Suprapubic skin (tissue), 4 donors: Measurements from ENCODE around the gene SMIM41.

ENCODE experiments used
- EP300 ChIP-seq: sonication (generic); formaldehyde crosslinking; IDR thresholded peaks from one replicate; pipeline ENCODE4 v1.6.1; 2017; ENCODE audit warnings: antibody characterized with exemption
- POLR2A ChIP-seq, 2 donors: fragments of 450-650 bp; IDR thresholded peaks; one replicate each; pipeline ENCODE4 v1.6.1; 2017; ENCODE audit warnings: antibody characterized with exemption in 2 of 2, mild to moderate bottlenecking in 2 of 2, moderate library complexity in 2 of 2
- POLR2AphosphoS5 ChIP-seq, 3 donors: sonication (generic); formaldehyde crosslinking; IDR thresholded peaks; one replicate each; pipeline ENCODE4 v1.6.1; 2017; ENCODE audit warnings: antibody characterized with exemption in 3 of 3

DNA sequence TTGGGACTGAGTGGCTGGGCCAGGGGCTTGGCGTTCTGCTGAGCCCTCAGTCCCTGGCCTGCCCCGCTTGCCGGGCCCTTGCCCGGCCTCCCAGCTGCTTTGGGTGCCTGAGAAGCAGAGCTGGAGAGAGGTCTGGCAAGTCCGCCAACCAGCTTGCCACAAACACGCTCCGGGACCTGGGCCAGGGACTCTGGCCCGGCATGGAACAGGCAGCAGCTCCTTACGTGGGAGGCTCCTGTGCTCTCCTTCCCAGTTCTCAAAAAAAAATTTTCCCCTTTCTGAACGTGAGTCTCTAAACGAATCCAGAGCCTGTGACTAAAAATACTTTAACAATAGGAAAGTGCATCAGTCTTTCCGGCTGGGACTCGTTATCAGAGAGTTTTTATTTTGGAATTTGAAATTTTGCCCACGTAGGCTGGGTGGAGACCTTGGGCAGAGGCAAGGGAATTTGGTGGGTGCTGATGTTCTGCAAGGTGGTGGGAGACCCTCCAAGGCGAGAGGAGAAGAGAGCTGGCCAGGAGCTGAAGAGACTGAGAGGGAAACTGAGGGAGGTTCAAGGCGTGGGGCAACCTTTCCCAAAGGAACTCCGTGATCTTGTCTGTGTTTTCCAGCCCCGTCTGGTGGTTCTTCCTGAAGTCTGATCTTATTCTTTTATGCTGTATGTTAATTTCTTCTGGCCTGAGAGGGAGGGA is 35.1 kb upstream of the SMIM41 start:
- TF ChIP-seq EP300 (no peak), POLR2A (IDR thresholded peaks at IDR 0.05) (no peak), POLR2AphosphoS5 (IDR thresholded peaks at IDR 0.05) (no peak)
